Measurements from ENCODE around the gene IL3.
A peak's percentile ranks its signal among the peaks of the same experiment; 100 is the strongest.

The IL3 gene

DNA sequence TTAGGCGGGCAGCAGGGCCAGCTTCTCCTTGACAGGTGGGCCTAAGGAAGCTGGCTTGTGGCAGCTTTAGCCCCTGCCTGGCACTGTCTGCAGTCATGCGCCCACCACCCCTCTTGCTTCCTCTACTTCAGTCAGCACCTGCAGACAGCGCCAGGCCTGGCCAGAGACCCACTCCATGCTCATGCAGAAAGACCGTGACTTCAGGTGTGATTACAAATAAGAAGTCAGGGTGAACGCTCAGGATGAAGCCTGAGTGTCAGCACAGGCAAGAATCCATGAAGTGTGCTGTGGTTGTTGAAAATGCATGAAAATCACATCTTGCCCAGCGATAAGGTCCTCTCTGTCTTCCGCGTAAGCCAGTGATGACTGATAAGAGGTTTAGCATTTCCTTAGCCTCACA is 16.5 kb downstream of the IL3 start:
- no peaks in the 10 kb centered on the region for H3K27me3 Mint-ChIP-seq
- H3K27ac Mint-ChIP-seq, result peak overlapping the region; percentile 90
- no peaks in the 10 kb centered on the region for H3K9me3 Mint-ChIP-seq
- ATAC-seq (replicated peaks) (peak in 1 of 2 donors; percentile 14), DNase-seq (no peak)
- H3K4me1 Mint-ChIP-seq, result peaks cover 48 to 87% of the 10 kb centered on the region in 2 donors
- H3K4me3 Mint-ChIP-seq, result peak overlapping the region; percentile 51 to 69
- H3K36me3 Mint-ChIP-seq, result peaks cover 19 to 39% of the 10 kb centered on the region in 2 donors

DNA sequence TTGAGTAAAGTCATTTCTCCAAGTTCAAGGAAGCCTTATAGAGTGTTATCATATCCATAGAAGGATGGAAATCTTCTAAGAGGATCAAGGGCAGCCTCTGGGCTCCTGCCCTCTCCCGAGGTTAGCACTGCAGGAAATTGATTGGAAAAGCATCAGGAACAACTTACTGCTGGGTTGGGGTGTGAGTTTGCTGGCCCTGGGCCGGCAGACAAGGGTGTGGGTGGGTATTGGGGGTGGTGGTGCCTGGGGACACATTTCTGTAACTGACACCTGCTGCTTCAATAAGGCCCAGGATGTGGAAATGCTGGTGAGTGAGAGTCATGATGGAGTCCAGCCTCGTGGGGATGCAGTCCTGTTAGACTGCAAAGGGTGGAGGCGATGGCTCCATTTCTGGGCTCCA is 18.6 kb downstream of the IL3 start:
- Mint-ChIP-seq H3K36me3 (peaks cover 15 to 34% of the 10 kb centered on the region in 2 donors), H3K27me3 (no peaks in the 10 kb centered on the region), H3K4me1 (peaks cover 42 to 75% of the 10 kb centered on the region in 2 donors), H3K4me3 (no peak overlapping the region), H3K27ac (peak overlapping the region; percentile 79), H3K9me3 (no peaks in the 10 kb centered on the region)
- ATAC-seq (replicated peaks) (no peak), DNase-seq (no peak)

- DNase-seq (no peak), ATAC-seq (replicated peaks) (no peak)
- Mint-ChIP-seq H3K36me3 (peaks cover 11 to 28% of the 10 kb centered on the region in 2 donors), H3K27ac (peak overlapping the region; percentile 33), H3K27me3 (no peaks in the 10 kb centered on the region), H3K4me3 (no peak overlapping the region), H3K4me1 (peaks cover 40 to 72% of the 10 kb centered on the region in 2 donors), H3K9me3 (no peaks in the 10 kb centered on the region)
These were observed 19.2 kb downstream of the IL3 start for GRCh38 chr5:132079619-132080018.

DNA sequence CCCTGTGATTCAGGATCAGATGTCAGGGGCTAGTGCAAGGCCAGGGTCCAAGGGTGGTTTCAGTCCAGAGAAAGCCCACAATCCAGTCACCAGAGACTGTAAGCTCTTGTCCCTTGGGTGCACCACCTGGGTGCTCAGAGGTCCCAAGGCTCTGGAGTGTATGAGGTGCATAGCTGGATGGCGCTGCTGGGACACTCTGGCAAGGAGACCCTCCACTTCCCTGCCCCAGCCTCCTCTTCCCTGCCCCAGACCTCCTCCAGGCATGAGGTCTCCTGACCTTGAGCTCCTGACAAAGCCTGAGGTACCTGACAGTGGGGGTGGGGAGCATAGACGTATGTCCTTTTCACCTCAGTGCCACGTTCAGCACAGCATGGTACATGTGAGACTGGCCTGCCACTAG is 20.1 kb downstream of the IL3 start:
- Mint-ChIP-seq H3K36me3 (peaks cover 7 to 18% of the 10 kb centered on the region in 2 donors), H3K9me3 (no peaks in the 10 kb centered on the region), H3K27me3 (no peaks in the 10 kb centered on the region), H3K4me3 (no peak overlapping the region), H3K27ac (peak overlapping the region; percentile 37), H3K4me1 (peaks cover 42 to 69% of the 10 kb centered on the region in 2 donors)
- ATAC-seq (replicated peaks) (no peak), DNase-seq (no peak)

GRCh38 chr5:132081458-132081857 is 21.0 kb downstream of the IL3 start:
- H3K4me3 Mint-ChIP-seq, result no peak overlapping the region
- H3K9me3 Mint-ChIP-seq, result no peaks in the 10 kb centered on the region
- ATAC-seq (replicated peaks), result no peak

GRCh38 chr5:132082329-132083023 is 22.0 kb downstream of the IL3 start:
- H3K4me1 Mint-ChIP-seq, result peaks cover 37 to 62% of the 10 kb centered on the region in 2 donors
- no peak for DNase-seq
- H3K9me3 Mint-ChIP-seq, result no peaks in the 10 kb centered on the region
- peak; percentile 6 to 8 for ATAC-seq (replicated peaks)
- no peaks in the 10 kb centered on the region for H3K27me3 Mint-ChIP-seq
- peak overlapping the region; percentile 75 for H3K27ac Mint-ChIP-seq
- no peaks in the 10 kb centered on the region for H3K36me3 Mint-ChIP-seq
- no peak overlapping the region for H3K4me3 Mint-ChIP-seq

More at GRCh38 chr5:132081458-132081857, 21.0 kb downstream of the IL3 start:
- Mint-ChIP-seq H3K27ac (no peak overlapping the region), H3K27me3 (no peaks in the 10 kb centered on the region), H3K4me1 (peaks cover 44 to 65% of the 10 kb centered on the region in 2 donors), H3K36me3 (peaks cover 5 to 10% of the 10 kb centered on the region in 2 donors)
- no peak for DNase-seq

GRCh38 chr5:132083071-132083678 is 22.7 kb downstream of the IL3 start:
- Mint-ChIP-seq H3K4me1 (peaks cover 38 to 60% of the 10 kb centered on the region in 2 donors), H3K4me3 (peak overlapping the region in 1 of 2 donors; percentile 8), H3K36me3 (no peaks in the 10 kb centered on the region), H3K27me3 (no peaks in the 10 kb centered on the region), H3K27ac (peak overlapping the region; percentile 75), H3K9me3 (no peaks in the 10 kb centered on the region)
- ATAC-seq (replicated peaks), result peak; percentile 87 to 94
- DNase-seq, result peak; percentile 55

- peaks cover 37 to 60% of the 10 kb centered on the region in 2 donors for H3K4me1 Mint-ChIP-seq
- no peaks in the 10 kb centered on the region for H3K27me3 Mint-ChIP-seq
- H3K36me3 Mint-ChIP-seq, result no peaks in the 10 kb centered on the region
- ATAC-seq (replicated peaks), result no peak
- no peaks in the 10 kb centered on the region for H3K9me3 Mint-ChIP-seq
- no peak overlapping the region for H3K4me3 Mint-ChIP-seq
- no peak overlapping the region for H3K27ac Mint-ChIP-seq
- no peak for DNase-seq
These were observed 25.2 kb downstream of the IL3 start for GRCh38 chr5:132085686-132086085.

- Mint-ChIP-seq H3K4me3 (no peak overlapping the region), H3K4me1 (peaks cover 34 to 60% of the 10 kb centered on the region in 2 donors), H3K27ac (no peak overlapping the region), H3K9me3 (no peaks in the 10 kb centered on the region), H3K27me3 (no peaks in the 10 kb centered on the region), H3K36me3 (no peaks in the 10 kb centered on the region)
- ATAC-seq (replicated peaks), result no peak
- DNase-seq, result no peak
These were observed 25.9 kb downstream of the IL3 start for GRCh38 chr5:132086277-132086794.

- Mint-ChIP-seq H3K27me3 (no peaks in the 10 kb centered on the region), H3K4me1 (peaks cover 34 to 54% of the 10 kb centered on the region in 2 donors), H3K27ac (peak overlapping the region; percentile 22), H3K9me3 (peaks cover 0 to 4% of the 10 kb centered on the region in 2 donors), H3K36me3 (no peaks in the 10 kb centered on the region), H3K4me3 (no peak overlapping the region)
- ATAC-seq (replicated peaks) (no peak), DNase-seq (no peak)
These were observed 26.7 kb downstream of the IL3 start for GRCh38 chr5:132087176-132087575.

GRCh38 chr5:132087661-132088060 is 27.2 kb downstream of the IL3 start:
- Mint-ChIP-seq H3K9me3 (peaks cover 0 to 4% of the 10 kb centered on the region in 2 donors), H3K4me3 (no peak overlapping the region), H3K4me1 (peaks cover 31 to 52% of the 10 kb centered on the region in 2 donors), H3K36me3 (no peaks in the 10 kb centered on the region), H3K27ac (no peak overlapping the region), H3K27me3 (no peaks in the 10 kb centered on the region)
- ATAC-seq (replicated peaks), result no peak
- DNase-seq, result no peak

DNA sequence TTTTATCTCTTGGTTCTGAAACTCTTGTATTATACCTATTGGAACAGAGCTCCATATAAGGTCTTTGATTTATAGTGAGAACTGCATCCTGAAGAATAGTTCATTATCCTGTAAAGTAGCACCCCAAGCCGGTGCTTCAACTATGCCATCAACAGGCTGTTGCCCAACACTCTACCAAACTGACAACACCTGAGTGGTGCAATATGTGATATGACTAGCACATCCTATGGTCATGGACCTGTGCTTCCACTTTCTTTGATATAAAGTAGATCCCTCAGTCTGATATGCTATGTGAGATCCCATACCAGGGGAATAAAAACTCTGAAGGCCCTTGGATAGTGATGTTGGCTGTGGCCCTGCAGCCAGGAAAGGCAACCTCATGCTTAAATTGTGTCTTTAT is 28.9 kb downstream of the IL3 start:
- Mint-ChIP-seq H3K4me1 (peaks cover 34 to 64% of the 10 kb centered on the region in 2 donors), H3K9me3 (peaks cover 0 to 4% of the 10 kb centered on the region in 2 donors), H3K4me3 (no peak overlapping the region), H3K27me3 (no peaks in the 10 kb centered on the region), H3K36me3 (no peaks in the 10 kb centered on the region), H3K27ac (no peak overlapping the region)
- DNase-seq (no peak), ATAC-seq (replicated peaks) (no peak)

DNA sequence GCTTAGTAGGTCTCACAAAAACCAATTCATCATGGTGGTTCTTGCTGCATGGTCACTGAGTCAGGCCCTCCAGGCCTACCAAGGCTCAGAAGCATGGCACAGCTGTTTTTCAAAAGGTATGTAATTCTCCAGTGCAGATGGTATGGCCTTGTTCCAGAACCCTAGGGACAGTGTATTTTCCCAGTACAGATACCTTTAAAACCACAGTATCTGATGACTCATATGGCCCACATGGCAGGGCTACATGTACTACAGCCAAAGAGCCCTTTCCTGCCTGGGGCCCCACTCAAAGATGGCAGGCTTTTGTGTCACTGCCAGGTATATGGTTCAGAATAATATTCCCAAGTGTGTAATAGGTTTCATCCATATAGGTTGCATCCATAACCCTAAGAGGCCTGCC is 29.7 kb downstream of the IL3 start:
- Mint-ChIP-seq H3K27ac (no peak overlapping the region), H3K36me3 (no peaks in the 10 kb centered on the region), H3K4me3 (no peak overlapping the region), H3K27me3 (no peaks in the 10 kb centered on the region), H3K9me3 (peaks cover 0 to 4% of the 10 kb centered on the region in 2 donors), H3K4me1 (peaks cover 34 to 69% of the 10 kb centered on the region in 2 donors)
- peak; percentile 50 to 61 for ATAC-seq (replicated peaks)
- no peak for DNase-seq

DNA sequence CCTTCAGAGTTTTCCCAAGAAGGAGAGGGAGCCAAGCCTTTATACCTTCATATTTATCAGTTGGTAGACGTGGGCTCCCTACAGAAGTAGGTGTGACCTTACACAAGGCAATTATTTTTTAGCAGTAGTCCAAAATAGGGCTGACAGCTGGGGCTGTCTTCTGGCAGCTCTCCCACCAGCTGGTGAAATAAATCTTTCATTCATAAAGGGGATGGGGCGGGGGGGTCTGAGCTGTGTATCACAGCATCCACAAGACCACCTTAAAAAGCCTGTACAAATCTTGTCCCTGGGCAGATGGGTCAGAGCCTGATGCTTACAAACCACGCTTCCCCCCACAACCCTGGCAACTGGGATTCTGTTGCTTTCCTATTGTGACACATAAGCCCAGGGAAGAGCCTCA is 32.8 kb downstream of the IL3 start:
- Mint-ChIP-seq H3K27me3 (no peaks in the 10 kb centered on the region), H3K4me3 (no peak overlapping the region), H3K27ac (peak overlapping the region; percentile 99), H3K4me1 (peaks cover 49 to 80% of the 10 kb centered on the region in 2 donors), H3K36me3 (peaks cover 0 to 5% of the 10 kb centered on the region in 2 donors), H3K9me3 (peaks cover 0 to 4% of the 10 kb centered on the region in 2 donors)
- DNase-seq (no peak), ATAC-seq (replicated peaks) (no peak)

Measured in stimulated activated naive B cell treated with anti-CD40 and anti-IgM and Interleukin-4, amounts not matched to agents 10 μg/mL and 1 μg/mL and 100 μg/mL, for 72 hours (primary cell).